Ovary (tissue), 3 donors: ENCODE results near the gene CLDN17.

Source experiments
- EP300 ChIP-seq: sonication (generic); formaldehyde crosslinking; IDR thresholded peaks from one replicate; pipeline ENCODE4 v1.6.1; 2017; ENCODE audit warnings: antibody characterized with exemption
- POLR2A ChIP-seq: fragments of 450-650 bp; IDR thresholded peaks from one replicate; pipeline ENCODE4 v1.6.1; 2017; ENCODE audit warnings: antibody characterized with exemption, mild to moderate bottlenecking, moderate library complexity
- TF ChIP-seq, protein P1 (sequence below), 3 donors: fragments of 450-650 bp in 2 of 3; fragments of 200-600 bp in 1 of 3; IDR thresholded peaks; one replicate each; pipeline versions ENCODE4 v1.5.1 to v1.8.0; 2016 to 2022; ENCODE audit warnings: antibody characterized with exemption in 3 of 3, mild to moderate bottlenecking in 1 of 3
- donor health status: DM: no; HTN: no; CAD: no.

DNA sequence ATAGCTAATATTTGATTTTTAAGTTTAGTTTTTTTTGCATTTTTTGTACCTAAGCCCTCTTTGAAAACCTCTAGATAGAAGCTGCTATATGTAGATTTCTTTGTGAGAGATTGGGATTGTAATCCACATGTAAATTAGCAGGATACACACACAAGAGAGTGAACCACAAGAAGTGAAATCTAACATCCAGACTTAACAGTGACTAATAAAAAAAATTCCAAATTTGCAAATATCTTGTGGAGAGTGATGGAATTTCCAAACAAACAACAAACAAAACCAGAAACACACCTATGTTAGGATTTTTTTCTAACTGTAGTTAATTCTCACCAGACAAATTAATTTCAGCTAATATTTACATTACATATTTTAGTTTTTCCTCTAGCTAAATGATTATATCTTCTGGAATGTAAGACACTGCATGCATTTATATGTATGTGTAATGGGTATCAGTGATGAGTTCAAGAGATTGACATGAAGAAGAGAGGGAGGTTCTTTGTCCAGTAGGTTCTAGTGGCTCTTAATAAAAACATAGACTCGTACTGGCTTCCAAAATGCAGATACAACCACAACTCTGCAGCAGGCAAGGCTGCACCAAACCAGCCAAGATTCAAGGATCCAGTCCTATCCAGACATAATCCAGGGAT lies 12.8 kb downstream of the CLDN17 start:
- TF ChIP-seq, protein P1, sequence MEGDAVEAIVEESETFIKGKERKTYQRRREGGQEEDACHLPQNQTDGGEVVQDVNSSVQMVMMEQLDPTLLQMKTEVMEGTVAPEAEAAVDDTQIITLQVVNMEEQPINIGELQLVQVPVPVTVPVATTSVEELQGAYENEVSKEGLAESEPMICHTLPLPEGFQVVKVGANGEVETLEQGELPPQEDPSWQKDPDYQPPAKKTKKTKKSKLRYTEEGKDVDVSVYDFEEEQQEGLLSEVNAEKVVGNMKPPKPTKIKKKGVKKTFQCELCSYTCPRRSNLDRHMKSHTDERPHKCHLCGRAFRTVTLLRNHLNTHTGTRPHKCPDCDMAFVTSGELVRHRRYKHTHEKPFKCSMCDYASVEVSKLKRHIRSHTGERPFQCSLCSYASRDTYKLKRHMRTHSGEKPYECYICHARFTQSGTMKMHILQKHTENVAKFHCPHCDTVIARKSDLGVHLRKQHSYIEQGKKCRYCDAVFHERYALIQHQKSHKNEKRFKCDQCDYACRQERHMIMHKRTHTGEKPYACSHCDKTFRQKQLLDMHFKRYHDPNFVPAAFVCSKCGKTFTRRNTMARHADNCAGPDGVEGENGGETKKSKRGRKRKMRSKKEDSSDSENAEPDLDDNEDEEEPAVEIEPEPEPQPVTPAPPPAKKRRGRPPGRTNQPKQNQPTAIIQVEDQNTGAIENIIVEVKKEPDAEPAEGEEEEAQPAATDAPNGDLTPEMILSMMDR (IDR thresholded peaks at IDR 0.05), result no peak
- TF ChIP-seq POLR2A (no peak), EP300 (no peak)
